ENCODE data around the gene CCDC12. TPM values are rescaled to one million over a fixed set of nuclear protein-coding genes. Genes with fewer than 3 reads are reported as not detected.
"Not testable (repeated sequence)": the region's sequence is repeated elsewhere in the genome, so short reads cannot be mapped to it uniquely, and the experiment has no call there.

CCDC12 gene
- total RNA-seq, 1 donor from 2014 or later: 62.5 TPM

DNA sequence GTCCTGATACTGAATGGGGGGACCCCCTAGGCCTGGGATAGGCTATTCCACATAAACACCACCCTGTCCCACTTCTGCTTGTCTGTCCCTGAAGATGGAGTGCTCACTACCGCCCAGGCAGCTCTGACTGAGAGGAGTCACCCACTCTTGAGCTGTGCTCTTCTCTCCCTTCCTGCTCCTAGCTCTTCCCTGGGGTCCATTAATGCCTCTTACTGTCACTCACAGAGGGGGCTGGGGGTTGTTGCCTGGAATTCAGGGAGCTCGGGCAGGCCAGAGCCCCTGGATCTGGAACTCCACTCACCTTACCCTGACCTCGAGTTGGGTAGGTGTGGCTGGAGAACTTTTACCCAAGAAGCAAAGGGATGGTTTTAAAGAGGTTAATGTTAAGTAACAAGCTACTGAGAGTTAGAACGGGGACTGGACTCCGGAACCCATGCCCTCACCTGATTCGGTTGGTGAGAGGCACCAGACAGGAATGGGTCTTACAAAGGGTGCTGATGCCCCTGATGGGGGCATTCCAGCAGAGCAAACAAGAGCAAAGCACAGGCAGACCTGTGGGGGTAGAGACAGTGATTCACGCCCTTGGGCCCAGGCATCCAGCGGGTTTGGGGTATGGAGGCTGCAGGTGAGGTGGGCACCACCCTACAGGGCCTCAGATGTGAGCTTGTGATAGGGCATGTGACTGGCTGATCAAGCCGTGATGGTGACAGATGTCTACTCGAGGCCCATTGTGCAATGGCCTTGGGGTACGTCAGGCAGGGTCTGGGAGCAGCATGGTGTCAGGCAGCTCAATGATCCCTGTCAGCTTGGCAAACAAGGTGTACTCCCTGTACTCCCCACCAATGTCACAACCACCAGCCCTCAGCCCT lies 8.3 kb upstream of the CCDC12 start:
- intact Hi-C loops (cut with micrococcal nuclease): no loop called here

DNA sequence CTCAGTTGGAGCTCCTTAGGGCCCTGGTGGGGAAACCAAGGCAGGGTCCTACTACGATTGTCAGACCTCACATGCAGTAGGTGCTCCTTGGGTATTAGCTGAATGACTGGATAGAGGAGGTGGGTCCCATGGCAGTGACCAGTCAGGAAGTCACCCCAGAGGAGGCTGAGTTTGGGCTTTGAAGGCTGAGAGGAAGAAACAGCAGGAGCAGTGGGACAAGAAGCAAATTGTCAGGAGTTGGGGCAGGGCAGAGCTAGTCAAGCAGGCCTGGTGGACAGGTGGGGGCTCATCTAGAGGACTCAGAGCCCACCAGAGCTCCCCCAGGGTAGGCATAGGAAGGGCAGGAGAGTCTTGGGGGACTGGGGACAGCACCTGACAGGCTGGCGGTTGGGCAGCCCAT lies 6.0 kb upstream of the CCDC12 start:
- intact Hi-C loops (cut with micrococcal nuclease): no loop called here

DNA sequence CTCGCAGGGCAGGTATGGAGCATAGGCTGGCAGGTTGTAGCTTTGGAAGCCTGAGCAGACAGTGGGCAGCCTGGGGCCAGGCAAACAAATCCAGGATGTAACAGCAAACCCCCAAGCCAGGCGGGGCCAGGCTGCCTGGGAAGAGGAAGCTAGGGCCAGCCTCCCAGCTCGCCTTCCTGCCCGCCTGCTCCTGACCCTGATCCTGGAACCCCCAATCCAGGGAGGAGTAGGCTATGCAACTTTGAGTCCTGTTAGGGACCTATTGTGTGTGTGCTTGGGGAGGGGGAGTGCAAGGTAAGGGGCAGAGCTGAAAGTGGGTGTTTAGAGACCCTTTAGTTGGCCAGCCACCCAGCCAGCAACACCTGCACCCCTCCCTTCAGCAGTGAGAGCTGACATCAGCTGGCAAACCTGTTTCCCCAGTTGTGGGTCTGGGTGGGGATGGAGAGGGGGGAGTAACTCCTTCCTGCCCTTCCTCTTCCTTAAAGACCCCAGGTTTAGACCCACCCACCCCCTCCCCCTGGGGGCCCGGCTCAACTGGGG lies 5.5 kb upstream of the CCDC12 start:
- intact Hi-C loops (cut with micrococcal nuclease): no loop called here

DNA sequence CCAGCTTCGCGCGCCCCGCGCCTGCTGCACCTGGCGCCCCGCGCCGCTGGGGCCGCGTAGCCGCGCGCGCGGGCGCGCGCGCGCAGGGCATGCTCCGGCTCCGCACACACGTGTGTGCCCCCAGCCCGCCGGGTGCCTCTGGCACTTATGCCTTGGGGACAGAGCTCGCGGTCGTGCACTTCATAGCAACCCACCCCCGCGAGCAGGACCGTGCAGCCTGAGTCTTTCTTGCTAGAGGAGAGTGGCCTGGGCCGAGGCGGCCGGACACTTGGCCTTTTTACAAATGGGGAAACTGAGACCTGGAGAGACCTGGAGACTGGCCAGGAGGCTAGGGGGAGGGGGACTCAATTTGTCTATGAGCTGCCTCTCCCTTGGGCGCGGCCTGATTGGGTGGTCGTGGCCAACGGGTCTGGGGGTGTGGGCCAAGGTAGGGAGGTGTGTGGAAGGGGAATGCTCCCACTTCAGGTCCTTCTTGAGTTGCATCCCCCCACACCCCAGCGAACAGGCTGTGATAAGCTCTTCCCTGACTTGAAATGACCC lies 3.5 kb upstream of the CCDC12 start:
- intact Hi-C loops (cut with micrococcal nuclease): loop anchor here (1.0 to 5.0 kb wide), 8 partner anchors 7 to 802 kb away; partner anchors contain the start of genes KIF9, KLHL18, SETD2 and SMARCC1

DNA sequence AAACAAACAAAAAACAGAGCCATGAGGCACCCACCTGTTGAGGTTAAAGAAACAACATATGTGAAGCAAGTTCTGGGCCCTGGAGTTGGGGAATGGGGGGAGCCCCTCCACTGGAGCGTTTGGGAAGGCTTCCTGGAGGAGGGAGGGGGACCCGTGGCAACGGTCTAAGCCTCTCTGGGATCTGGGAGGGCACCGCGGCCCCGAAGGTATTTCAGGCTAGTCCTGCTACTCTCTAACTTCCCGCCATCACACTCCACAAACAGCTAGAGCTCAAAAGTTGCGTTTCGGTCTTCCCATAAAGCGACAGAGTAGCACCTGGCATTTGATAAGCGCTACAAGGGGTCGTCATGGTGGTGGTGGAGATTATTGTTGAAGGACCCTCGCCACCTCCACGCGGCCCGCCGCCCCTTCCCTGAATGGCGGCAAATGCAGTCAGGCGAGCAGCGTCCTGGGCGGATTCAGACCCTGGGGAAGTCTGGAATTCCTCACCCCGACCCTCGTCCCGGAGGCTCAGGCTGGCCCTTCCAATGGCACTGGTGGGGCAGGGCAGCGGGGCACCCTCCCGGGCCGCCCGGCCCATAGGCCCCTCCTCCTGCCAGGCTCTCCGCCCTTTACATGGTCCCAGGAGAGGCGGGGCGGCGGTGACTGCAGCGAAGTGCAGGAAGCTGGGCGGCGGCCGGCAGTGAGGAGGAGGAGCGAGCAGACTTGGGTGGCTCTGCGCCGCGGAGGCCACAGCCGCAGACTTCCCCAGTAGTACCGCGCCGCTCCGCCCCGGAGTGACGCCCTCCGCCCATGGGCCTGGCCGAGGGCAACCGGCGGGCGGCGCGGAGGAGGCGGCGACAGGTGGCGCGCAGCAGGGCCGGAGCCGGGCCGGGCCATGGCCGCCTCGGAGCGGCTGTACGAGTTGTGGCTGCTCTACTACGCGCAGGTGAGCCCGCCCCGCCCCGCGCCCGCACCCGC lies 2.7 kb upstream of the CCDC12 start, which contains the start of gene NBEAL2:
NBEAL2 (plus strand) TSS at position 682 of the 960 bp plus-strand sequence; CDS start at position 878, 196 bp downstream.
- intact Hi-C loops (cut with micrococcal nuclease): loop anchor here (1.0 to 5.0 kb wide), 8 partner anchors 8 to 803 kb away; partner anchors contain the start of genes KIF9, KLHL18, SETD2 and SMARCC1

DNA sequence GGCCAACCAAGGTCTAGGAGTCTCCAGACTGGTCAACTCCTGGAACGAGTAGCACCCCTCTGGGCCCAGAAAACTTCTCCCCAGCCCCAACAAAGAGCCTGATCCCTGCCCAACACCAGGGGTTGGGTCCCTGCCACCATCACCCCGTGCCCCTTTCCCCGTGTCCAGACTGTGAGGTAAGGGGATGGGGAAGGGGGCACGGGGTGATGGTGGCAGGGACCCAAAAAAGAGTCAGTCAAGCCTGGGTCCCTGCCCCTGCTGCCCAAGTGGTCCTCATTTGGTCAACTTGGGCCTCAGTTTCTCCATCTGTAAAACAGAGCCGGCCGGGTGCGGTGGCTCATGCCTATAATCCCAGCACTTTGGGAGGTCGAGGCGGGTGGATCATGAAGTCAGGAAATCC lies 1.8 kb upstream of the CCDC12 start:
- intact Hi-C loops (cut with micrococcal nuclease): loop anchor here (5.0 kb wide), 1 partner anchor 804 kb away; the partner anchor contains the start of gene SMARCC1

DNA sequence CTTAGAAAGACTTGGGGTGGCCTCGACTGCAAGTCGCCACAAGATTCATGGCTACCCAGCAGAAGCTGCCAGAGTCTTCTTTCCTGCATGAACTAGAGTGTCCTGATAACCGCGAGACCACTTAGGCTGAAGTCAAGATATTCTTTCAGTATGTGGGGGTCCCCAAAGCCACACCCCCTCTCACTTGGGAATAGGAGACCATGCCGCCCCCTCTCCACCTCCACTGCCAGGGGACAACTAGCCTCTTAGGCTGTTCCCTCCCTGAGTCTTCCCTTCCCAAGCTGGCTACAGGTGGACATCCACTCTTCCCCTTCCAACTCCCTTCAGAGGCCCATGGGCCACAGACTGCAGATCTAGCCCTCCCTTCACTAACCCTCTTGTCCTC lies 1.3 kb upstream of the CCDC12 start:
- intact Hi-C loops (cut with micrococcal nuclease): loop anchor here (2.0 to 5.0 kb wide), 5 partner anchors 49 to 1111 kb away; partner anchors contain the start of genes ELP6, SCAP and SMARCC1

DNA sequence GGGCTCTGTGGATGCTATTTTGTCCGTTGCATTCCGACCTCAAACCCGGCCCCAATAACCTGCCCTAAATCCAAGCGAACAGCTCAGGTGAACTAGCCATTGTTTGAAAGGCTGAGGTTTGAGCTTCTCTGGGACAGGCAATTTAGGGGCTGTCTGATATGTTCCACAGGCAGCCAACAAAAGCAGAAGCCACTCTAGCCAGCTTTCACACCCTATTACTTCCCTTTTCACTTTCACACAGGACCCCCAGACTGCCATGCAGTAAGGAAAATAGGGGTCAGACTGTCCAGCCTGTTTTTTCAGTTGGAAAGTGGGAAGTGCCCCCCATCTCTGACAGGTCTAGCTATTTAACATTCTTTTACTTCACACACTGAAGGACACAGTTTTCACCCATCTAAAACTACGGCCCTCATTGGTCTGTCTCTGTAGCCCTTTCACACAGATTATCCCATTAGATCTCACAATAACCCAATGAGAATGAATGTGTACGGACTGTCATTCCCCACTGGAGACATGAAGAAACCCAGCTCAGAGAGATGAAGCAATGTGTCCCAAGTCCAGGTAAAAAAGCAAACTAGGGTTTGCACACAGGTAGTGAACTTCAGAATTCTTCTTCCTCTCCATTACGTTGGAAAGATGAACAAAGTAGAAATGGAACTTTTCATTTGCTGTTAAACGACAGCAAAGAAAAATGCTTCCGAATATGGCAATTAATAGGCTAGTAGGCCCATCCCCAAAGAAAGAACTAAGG lies 1.9 kb downstream of the CCDC12 start:
- intact Hi-C loops (cut with micrococcal nuclease): loop anchor here (5.0 kb wide), 1 partner anchor 808 kb away; the partner anchor contains the start of gene SMARCC1

DNA sequence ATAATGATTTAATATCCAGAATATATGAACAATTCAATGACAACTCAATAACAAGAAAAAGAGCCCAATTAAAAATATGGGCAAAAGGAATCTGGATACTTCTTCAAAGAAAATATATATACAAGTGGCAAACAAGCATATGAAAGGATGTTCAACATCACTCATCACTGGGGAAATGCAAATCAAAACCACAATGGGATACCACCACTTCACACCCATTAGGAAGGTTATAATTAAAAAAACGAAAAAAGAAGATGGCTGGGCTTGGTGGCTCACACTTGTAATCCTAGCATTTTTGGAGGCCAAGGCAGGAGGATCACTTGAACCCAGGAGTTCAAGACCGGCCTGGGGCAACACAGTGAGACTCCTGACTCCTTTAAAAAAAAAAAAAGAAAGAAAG lies 4.1 kb downstream of the CCDC12 start:
- intact Hi-C loops (cut with micrococcal nuclease): no loop called here

DNA sequence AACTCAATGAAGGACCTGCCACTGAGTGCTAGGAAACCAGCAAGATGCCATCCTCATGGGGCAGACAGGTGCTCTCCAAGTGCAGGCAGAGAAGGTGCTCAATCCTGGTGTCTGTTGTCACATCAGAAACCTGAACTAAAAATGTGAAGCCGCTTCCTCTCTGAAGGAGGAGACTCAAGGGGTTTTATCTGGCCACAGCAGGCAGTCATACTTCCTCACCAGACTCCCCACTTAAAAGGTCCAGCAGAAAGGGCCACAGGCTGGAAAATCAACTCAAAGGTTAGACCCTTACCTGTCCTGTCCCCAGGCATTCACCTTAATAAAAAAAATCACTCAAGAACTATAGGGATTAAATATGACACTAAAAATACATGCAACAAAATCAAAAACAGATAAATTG lies 4.8 kb downstream of the CCDC12 start:
- intact Hi-C loops (cut with micrococcal nuclease): loop anchor here (1.0 kb wide), 1 partner anchor 43 kb away; no protein-coding TSS in a partner anchor

DNA sequence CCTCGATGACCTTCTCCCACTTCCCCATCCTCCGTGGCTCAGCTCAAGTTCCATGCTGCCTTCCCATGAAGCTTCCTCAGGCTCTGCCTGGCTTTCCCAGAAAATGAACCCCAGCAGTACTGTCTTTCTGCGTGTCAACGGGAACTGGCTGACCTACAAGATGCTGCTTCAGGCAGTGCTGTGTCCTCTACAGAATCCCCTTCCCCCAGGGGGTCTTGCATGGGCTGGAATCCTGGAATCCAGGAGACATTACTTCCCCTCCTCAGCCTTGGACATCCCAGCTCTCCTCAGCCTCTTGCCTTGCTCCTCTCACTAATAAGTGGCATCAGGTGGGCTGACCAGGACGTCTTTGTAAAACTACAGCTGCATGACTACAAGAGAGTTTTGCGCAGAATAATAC lies 5.4 kb downstream of the CCDC12 start:
- intact Hi-C loops (cut with micrococcal nuclease): loop anchor here (1.0 kb wide), 1 partner anchor 43 kb away; no protein-coding TSS in a partner anchor

DNA sequence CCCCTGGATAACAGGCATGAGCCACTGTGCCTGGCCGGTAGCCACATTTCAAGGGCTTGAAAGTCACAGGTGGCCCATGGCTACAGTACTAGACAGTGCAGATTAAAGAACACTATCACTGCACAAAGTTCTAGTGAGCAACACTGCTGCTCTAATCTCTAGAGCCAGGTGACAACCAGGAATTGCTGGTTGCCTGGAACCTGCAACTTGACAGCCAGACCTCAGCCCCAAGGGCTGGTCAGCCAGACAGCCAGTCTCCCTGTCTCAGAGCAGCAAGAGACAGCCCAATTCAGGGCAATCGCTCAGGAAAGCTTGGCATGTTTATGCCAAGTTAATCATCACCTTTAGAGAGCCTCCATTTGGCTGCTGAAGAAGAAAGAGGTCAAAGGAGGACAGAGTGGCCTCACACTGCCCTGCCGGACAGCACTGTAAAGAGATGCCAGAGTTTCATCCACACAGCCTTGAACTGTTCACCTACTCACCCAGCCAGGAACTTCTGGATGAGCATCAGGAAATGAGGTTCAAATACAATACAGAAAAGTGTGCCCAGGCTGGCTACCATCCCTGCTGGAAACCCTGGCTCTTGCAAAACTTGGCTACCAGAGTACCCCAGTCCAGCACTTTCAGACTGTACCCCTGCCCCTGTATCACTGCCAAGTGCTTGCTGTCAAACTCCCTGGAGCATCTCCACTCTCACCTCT lies 6.0 kb downstream of the CCDC12 start:
- intact Hi-C loops (cut with micrococcal nuclease): loop anchor here (1.0 kb wide), 1 partner anchor 42 kb away; no protein-coding TSS in a partner anchor

DNA sequence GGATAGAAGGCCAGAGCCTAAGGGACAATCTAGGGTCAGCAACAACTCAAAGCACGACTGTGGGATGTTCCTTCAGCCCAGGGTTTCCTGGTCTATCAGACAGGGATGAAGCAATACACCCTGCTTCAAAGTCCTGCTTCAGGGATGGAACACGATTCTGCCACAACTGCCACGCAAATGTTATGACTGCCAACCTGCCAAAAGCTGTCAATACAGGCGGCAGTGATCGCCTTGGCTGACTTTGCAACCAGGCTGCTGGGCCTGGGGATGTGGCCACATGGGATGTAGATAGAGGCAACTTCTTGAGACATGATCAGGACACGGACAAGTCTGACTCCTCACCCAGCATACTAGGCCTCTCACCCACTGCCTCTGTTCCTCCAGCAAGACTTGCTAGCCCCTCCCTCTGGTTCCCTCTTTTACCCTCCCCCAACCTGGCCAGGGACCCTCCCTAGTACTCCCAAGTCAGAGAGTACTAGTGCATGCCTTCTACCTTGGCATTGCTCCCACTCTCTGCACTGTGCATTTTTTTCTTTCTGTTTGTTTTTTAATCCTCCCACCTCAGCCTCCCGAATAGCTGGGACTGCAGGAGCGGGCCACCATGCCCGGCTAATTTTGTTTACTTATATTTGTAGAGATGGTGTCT lies 7.6 kb downstream of the CCDC12 start:
- intact Hi-C loops (cut with micrococcal nuclease): no loop called here

DNA sequence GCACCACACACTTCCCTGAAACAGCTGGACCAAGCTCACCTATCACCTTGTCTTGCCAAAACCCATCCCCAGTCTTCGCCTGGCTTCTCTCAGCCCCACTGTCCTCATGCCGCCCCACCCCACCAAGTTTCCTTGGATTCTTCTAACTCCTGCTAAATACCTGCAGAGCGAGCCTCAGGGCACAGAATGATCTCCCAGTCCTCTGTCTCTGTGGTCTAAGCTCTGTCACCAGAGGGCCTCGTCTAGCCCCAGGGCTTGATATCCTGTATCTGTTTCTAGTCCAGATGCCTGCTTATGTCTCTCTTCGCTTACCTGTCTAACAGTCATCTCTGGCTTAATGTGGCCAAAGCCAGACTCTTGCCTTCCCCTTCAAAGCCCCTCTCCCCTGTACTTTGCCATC lies 9.7 kb downstream of the CCDC12 start:
- intact Hi-C loops (cut with micrococcal nuclease): loop anchor here (1.0 kb wide), 1 partner anchor 70 kb away; no protein-coding TSS in a partner anchor

DNA sequence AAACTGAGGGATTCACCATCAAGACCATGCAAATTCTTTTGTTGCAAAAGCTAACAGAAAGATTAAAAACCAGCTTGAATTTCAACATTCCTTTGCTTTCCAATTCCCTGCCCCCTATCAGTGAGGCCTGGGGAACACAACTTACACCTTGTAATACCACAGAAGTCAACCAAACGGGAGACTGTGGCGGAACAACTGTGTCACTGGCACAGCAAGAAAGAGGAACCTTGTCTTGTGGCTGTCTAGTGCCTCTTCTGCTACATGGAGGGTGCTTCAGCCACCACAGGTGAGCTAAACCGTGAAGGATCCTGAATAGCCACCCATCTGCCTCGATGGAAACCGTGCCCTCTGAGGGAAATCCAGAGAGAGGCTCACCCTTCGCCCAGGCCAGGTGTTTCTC lies 11.4 kb downstream of the CCDC12 start:
- intact Hi-C loops (cut with micrococcal nuclease): no loop called here

DNA sequence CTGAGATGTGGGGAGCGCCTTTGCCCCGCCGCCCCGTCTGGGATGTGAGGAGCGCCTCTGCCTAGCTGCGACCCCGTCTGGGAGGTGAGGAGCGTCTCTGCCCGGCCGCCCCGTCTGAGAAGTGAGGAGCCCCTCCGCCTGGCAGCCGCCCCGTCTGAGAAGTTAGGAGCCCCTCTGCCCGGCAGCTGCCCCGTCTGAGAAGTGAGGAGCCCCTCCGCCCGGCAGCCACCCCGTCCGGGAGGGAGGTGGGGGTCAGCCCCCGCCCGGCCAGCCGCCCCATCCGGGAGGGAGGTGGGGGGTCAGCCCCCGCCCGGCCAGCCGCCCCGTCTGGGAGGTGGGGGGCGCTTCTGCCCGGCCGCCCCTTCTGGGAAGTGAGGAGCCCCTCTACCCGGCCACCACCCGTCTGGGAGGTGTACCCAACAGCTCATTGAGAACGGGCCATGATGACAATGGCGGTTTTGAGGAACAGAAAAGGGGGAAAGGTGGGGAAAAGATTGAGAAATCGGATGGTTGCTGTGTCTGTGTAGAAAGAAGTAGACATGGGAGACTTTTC lies 12.4 kb downstream of the CCDC12 start:
- intact Hi-C loops (cut with micrococcal nuclease): not testable (repeated sequence)

DNA sequence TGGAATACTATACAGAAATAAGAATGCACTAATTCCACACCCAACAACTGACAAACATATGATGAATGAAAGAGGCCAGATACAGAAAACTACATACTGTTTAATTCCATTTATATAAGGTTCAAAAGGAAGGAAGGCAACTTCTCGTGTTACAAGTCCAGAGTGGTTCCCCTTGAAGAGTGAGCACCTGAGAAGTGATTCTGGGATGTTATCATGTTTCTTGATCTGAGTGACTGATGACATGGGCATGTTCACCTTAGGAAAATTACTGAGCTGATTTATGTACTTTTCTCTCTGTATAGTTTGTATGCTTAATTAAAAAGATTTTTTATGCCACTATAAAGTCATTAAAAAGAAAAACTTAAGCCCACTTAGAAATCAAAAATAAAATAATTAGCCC lies 13.6 kb downstream of the CCDC12 start:
- intact Hi-C loops (cut with micrococcal nuclease): no loop called here

DNA sequence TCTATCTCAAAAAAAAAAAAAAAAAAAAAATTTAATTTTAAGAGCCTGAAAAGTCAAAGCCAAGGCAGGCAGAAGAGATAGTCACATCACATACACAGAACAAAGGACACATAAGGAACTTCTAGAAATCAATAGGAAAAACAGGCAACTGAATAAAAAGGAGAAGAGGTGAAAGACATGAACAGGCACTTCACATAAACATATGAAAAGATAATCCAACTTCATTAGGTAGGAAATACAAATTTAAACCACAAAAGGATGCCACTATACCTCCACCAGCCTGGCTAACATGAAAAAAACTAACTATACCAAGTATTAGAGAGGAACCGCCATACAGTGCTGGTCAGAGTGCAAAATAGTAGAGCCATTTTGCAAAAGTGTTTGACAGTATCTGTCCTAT lies 14.1 kb downstream of the CCDC12 start:
- intact Hi-C loops (cut with micrococcal nuclease): no loop called here

DNA sequence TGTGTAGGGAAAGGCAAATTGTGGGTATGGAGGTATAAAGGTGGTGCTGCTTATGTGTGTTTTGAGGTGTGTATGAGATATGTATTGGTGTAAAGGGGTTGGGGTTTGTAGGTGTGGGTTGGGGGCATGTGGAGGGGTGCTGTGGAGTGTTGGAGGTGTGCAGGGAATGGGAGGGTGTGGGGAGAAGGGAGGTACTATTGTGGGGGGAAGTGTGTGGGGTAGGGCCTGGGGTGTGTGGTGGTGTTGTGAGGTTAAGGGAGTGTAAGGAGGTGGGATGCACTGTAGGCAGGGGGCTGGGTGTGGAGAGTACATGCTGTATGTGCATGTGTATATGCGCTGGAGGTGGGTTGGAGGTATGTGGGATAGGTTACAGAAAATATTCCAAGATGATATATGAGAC lies 15.7 kb downstream of the CCDC12 start:
- intact Hi-C loops (cut with micrococcal nuclease): no loop called here

All from T-helper 1 cell treated with Interleukin-12 subunit alpha and Interleukin-12 subunit beta and Interleukin-4 antibody, amounts not matched to agents 30 ng/mL and 1 ng/mL, for 36 hours (primary cell).